Suprapubic skin (tissue), 4 donors: ENCODE measurements around the gene TCHP. TPM values are rescaled to one million over a fixed set of nuclear protein-coding genes. Genes with fewer than 3 reads are reported as not detected.

Experiments used
- DNase-seq, 2 donors: peaks; one replicate each; pipeline ENCODE4 v3.0.0-alpha.2; 2019; ENCODE audit warnings: low spot score in 2 of 2
- H3K27ac ChIP-seq: fragments of 200-600 bp; sonication (generic); one replicate; pipeline ENCODE4 v1.5.1; 2019
- H3K27me3 ChIP-seq: fragments of 200-600 bp; sonication (generic); one replicate; pipeline ENCODE4 v1.5.1; 2019
- H3K36me3 ChIP-seq: fragments of 200-600 bp; sonication (generic); one replicate; pipeline ENCODE4 v1.5.1; 2019
- H3K4me1 ChIP-seq: fragments of 200-600 bp; sonication (generic); one replicate; pipeline ENCODE4 v1.5.1; 2019
- H3K4me3 ChIP-seq: fragments of 200-600 bp; sonication (generic); one replicate; pipeline ENCODE4 v1.5.1; 2019; ENCODE audit warnings: mild to moderate bottlenecking
- H3K9me3 ChIP-seq: fragments of 200-600 bp; sonication (generic); one replicate; pipeline ENCODE4 v1.5.1; 2019
- EP300 ChIP-seq: sonication (generic); formaldehyde crosslinking; IDR thresholded peaks from one replicate; pipeline ENCODE4 v1.6.1; 2017; ENCODE audit warnings: antibody characterized with exemption
- POLR2A ChIP-seq, 2 donors: fragments of 450-650 bp; IDR thresholded peaks; one replicate each; pipeline ENCODE4 v1.6.1; 2017; ENCODE audit warnings: antibody characterized with exemption in 2 of 2, mild to moderate bottlenecking in 2 of 2, moderate library complexity in 2 of 2
- POLR2AphosphoS5 ChIP-seq, 3 donors: sonication (generic); formaldehyde crosslinking; IDR thresholded peaks; one replicate each; pipeline ENCODE4 v1.6.1; 2017; ENCODE audit warnings: antibody characterized with exemption in 3 of 3
- WGBS: methylation state at CpG from one replicate; pipeline ENCODE4 v1.1.5; 2018; 5-methylcytosine and 5-hydroxymethylcytosine counted together
- total RNA-seq, 4 donors: library from RNA; depleted of rRNA; stranded (reverse); fragments of >200 nt; gene quantifications; one replicate each; pipeline ENCODE4 v1.1.0, GENCODE V29; 2016
- TF ChIP-seq, protein P1 (sequence below), 2 donors: fragments of 200-600 bp in 1 of 2; fragments of 450-650 bp in 1 of 2; sonication (generic) in 1 of 2; IDR thresholded peaks; one replicate each; pipeline ENCODE4 v1.5.1; 2016 to 2019; ENCODE audit warnings: antibody characterized with exemption in 2 of 2, mild to moderate bottlenecking in 1 of 2, moderate library complexity in 1 of 2

The TCHP gene
- total RNA-seq, 4 donors from 2014 or later, result 22.6 to 96.4 (median 36.6) TPM

GRCh38 chr12:109871668-109872314 is 28.3 kb upstream of the TCHP start:
- TF ChIP-seq EP300, result no peak
- TF ChIP-seq POLR2A (IDR thresholded peaks at IDR 0.05), result no peak
- TF ChIP-seq, protein P1, sequence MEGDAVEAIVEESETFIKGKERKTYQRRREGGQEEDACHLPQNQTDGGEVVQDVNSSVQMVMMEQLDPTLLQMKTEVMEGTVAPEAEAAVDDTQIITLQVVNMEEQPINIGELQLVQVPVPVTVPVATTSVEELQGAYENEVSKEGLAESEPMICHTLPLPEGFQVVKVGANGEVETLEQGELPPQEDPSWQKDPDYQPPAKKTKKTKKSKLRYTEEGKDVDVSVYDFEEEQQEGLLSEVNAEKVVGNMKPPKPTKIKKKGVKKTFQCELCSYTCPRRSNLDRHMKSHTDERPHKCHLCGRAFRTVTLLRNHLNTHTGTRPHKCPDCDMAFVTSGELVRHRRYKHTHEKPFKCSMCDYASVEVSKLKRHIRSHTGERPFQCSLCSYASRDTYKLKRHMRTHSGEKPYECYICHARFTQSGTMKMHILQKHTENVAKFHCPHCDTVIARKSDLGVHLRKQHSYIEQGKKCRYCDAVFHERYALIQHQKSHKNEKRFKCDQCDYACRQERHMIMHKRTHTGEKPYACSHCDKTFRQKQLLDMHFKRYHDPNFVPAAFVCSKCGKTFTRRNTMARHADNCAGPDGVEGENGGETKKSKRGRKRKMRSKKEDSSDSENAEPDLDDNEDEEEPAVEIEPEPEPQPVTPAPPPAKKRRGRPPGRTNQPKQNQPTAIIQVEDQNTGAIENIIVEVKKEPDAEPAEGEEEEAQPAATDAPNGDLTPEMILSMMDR (IDR thresholded peaks at IDR 0.05), result no peak
- no peak for TF ChIP-seq POLR2AphosphoS5 (IDR thresholded peaks at IDR 0.05)
- Histone ChIP-seq H3K9me3 (no peaks in the 10 kb centered on the region), H3K27me3 (no peaks in the 10 kb centered on the region), H3K4me3 (no peak overlapping the region), H3K36me3 (peaks cover 6% of the 10 kb centered on the region), H3K27ac (peak overlapping the region; percentile 5), H3K4me1 (peaks cover 64% of the 10 kb centered on the region)
- DNase-seq, result no peak
- WGBS, result 58% methylated on average over 7 of the region's 7 CpGs

DNA sequence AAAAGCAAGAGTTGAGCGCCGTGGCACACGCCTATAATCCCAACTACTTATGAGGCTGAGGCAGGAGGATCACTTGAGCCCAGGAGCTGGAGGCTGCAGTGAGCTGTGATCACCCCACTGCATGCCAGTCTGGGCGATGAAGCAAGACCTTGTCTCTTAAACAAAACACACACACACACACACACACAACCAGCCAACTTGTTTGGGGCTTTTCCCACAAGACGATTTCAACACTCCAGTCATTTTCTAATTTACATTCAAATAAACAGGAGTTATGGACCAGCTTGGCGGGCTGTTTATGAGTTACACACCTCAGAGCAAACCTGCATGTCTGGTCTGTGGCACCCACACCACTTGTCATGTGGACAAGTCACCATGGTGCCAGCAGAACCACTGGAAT is 26.4 kb upstream of the TCHP start:
- Histone ChIP-seq H3K36me3 (peaks cover 6% of the 10 kb centered on the region), H3K27ac (peak overlapping the region; percentile 90), H3K27me3 (no peaks in the 10 kb centered on the region), H3K4me1 (peaks cover 75% of the 10 kb centered on the region), H3K4me3 (no peak overlapping the region), H3K9me3 (no peaks in the 10 kb centered on the region)
- TF ChIP-seq POLR2AphosphoS5 (IDR thresholded peaks at IDR 0.05) (peak in 1 of 3 donors; percentile 35), EP300 (no peak)
- no peak for DNase-seq
- WGBS, result 61% methylated on average over 6 of the region's 6 CpGs

GRCh38 chr12:109875572-109876131 is 24.4 kb upstream of the TCHP start:
- Histone ChIP-seq H3K27me3 (no peaks in the 10 kb centered on the region), H3K4me1 (peaks cover 79% of the 10 kb centered on the region), H3K27ac (peak overlapping the region; percentile 90), H3K36me3 (peaks cover 6% of the 10 kb centered on the region), H3K9me3 (no peaks in the 10 kb centered on the region), H3K4me3 (no peak overlapping the region)
- TF ChIP-seq EP300, result no peak
- TF ChIP-seq POLR2A (IDR thresholded peaks at IDR 0.05), result no peak
- TF ChIP-seq, protein P1 (IDR thresholded peaks at IDR 0.05), result no peak
- no peak for TF ChIP-seq POLR2AphosphoS5 (IDR thresholded peaks at IDR 0.05)
- DNase-seq, result no peak
- WGBS, result 72% methylated on average over 6 of the region's 6 CpGs

DNA sequence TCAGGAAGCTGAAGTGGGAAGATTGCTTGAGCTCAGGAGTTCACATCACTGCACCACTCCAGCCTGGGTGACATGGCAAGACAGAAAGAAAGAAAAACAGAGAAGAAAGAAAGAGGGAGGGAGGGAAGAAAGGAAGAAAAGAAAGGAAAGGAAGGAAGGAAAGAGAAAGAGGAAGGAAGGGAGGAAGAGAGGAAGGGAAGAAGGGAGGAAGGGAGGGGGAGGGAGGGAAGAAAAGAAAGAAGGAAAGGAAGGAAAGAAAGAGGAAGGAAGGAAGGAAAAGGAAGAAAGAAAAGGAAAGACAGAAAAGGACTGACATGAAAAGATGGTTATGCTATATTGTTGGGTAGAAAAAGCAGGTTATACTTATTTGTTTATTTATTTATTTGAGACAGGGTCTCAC is 23.7 kb upstream of the TCHP start:
- Histone ChIP-seq H3K36me3 (peaks cover 6% of the 10 kb centered on the region), H3K4me3 (no peak overlapping the region), H3K27ac (peak overlapping the region; percentile 90), H3K27me3 (no peaks in the 10 kb centered on the region), H3K4me1 (peaks cover 83% of the 10 kb centered on the region), H3K9me3 (no peaks in the 10 kb centered on the region)
- TF ChIP-seq POLR2A (IDR thresholded peaks at IDR 0.05), result no peak
- TF ChIP-seq, protein P1 (IDR thresholded peaks at IDR 0.05), result no peak
- TF ChIP-seq EP300, result no peak
- no peak for DNase-seq

DNA sequence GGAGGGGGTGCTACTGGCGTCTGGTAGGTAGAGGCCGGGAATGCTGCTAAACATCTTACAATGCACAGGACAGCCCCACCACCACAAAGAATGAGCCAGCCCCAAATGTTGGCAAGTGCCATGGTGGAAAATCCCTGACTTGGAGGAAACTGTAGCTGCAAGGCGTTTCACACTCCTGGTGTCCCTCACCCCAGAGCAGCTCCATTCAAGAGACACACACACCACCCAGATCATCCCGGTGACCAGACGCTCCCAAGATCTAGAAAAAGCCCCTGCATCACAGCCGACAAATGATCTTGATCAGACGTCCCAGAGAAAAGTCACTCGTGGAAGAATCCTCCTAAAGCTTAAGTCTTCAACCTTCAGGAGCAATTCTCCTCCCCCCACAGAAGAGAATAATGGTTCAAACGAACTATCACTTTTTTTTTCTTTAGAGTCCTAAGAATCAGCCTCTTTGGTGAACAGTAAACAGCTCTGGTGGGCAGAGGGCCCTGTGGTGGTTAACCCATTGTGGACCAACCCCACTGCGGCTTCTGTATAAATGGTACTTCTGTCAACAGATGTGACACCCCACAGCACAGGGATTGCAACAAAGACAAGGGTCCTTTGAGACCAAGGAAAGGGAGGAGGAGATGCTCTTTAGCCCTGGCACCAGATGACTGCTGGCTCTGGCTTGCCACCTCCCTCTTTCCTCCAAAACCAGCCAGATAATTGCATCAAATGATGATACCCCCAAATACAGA is 22.4 kb upstream of the TCHP start:
- TF ChIP-seq POLR2A (IDR thresholded peaks at IDR 0.05), result no peak
- TF ChIP-seq POLR2AphosphoS5 (IDR thresholded peaks at IDR 0.05), result no peak
- TF ChIP-seq EP300, result no peak
- TF ChIP-seq, protein P1 (IDR thresholded peaks at IDR 0.05), result no peak
- DNase-seq, result no peak
- Histone ChIP-seq H3K9me3 (no peaks in the 10 kb centered on the region), H3K4me3 (peak overlapping the region; percentile 91), H3K27ac (peak overlapping the region; percentile 90), H3K36me3 (no peaks in the 10 kb centered on the region), H3K4me1 (peaks cover 72% of the 10 kb centered on the region), H3K27me3 (no peaks in the 10 kb centered on the region)
- WGBS, result 53% methylated on average over 7 of the region's 10 CpGs
